Tibial nerve (tissue), 4 donors: Measurements from ENCODE around the gene HAGH. TPM values are rescaled to one million over a fixed set of nuclear protein-coding genes. Genes with fewer than 3 reads are reported as not detected.

ENCODE experiments used
- total RNA-seq, 4 donors: library from RNA; depleted of rRNA; stranded (reverse); fragments of >200 nt; gene quantifications; one replicate each; pipeline ENCODE4 v1.1.0, GENCODE V29; 2016

Gene HAGH
- total RNA-seq, 4 donors from 2014 or later = 89.2 to 161 (median 100) TPM

Other genes starting within 250 kb of the HAGH start
- gene IFT140, start 214.8 kb downstream of the HAGH start, total RNA-seq = 10 to 100 TPM; 26.8 to 49.5 (median 41.6) TPM
- 10 to 100 TPM; 11.6 to 30.6 (median 17.8) TPM for gene CRAMP1, start 214.5 kb downstream of the HAGH start, total RNA-seq
- gene JPT2, start 148.5 kb downstream of the HAGH start, total RNA-seq = 10 to 100 TPM; 15.0 to 28.9 (median 16.1) TPM
- 100 to 1,000 TPM in 2 of 4 donors, 10 to 100 TPM in 2; 92.6 to 188 (median 99.5) TPM for gene MAPK8IP3, start 120.6 kb downstream of the HAGH start, total RNA-seq
- gene NME3, start 55.3 kb downstream of the HAGH start, total RNA-seq = 100 to 1,000 TPM; 113 to 198 (median 128) TPM
- 10 to 100 TPM; 13.2 to 41.4 (median 17.7) TPM for gene EME2, start 54.0 kb downstream of the HAGH start, total RNA-seq
- 100 to 1,000 TPM in 1 of 4 donors, 10 to 100 TPM in 3; 58.1 to 121 (median 81.0) TPM for gene MRPS34, start 53.7 kb downstream of the HAGH start, total RNA-seq
- gene SPSB3, start 44.3 kb downstream of the HAGH start, total RNA-seq = 100 to 1,000 TPM in 3 of 4 donors, 10 to 100 TPM in 1; 90.7 to 122 (median 112) TPM
- 10 to 100 TPM; 73.5 to 93.9 (median 87.4) TPM for gene NUBP2, start 43.9 kb downstream of the HAGH start, total RNA-seq
- 1 to 10 TPM in 1 of 4 donors, under 1 TPM in 1, not detected in 2; 0.63 to 1.6 TPM for gene IGFALS, start 33.1 kb downstream of the HAGH start, total RNA-seq
- 10 to 100 TPM; 17.5 to 44.1 (median 33.7) TPM for gene FAHD1, start 381 bp upstream of the HAGH start, total RNA-seq
- gene MEIOB, start 45.3 kb upstream of the HAGH start, total RNA-seq = not detected
- gene HS3ST6, start 91.6 kb upstream of the HAGH start, total RNA-seq = not detected
- 10 to 100 TPM; 22.5 to 46.1 (median 30.3) TPM for gene MSRB1, start 116.4 kb upstream of the HAGH start, total RNA-seq
- gene RPL3L, start 127.9 kb upstream of the HAGH start, total RNA-seq = not detected
- gene NDUFB10, start 132.7 kb upstream of the HAGH start, total RNA-seq = 100 to 1,000 TPM in 2 of 4 donors, 10 to 100 TPM in 2; 86.9 to 136 (median 116) TPM
- gene RPS2, start 138.0 kb upstream of the HAGH start, total RNA-seq = 1,000 to 10,000 TPM; 1,591 to 3,468 (median 1,745) TPM
- gene RNF151, start 140.0 kb upstream of the HAGH start, total RNA-seq = not detected
- gene TBL3, start 145.2 kb upstream of the HAGH start, total RNA-seq = 10 to 100 TPM; 37.6 to 70.8 (median 46.2) TPM
- 1 to 10 TPM in 1 of 4 donors, not detected in 3; 3.9 TPM for gene NOXO1, start 154.6 kb upstream of the HAGH start, total RNA-seq
- gene GFER, start 157.4 kb upstream of the HAGH start, total RNA-seq = 10 to 100 TPM; 13.4 to 20.2 (median 18.1) TPM
- 1 to 10 TPM in 1 of 4 donors, not detected in 3; 3.9 TPM for gene SYNGR3, start 163.1 kb upstream of the HAGH start, total RNA-seq
- gene ZNF598, start 183.0 kb upstream of the HAGH start, total RNA-seq = 10 to 100 TPM; 37.0 to 83.1 (median 49.2) TPM
- gene NPW, start 193.0 kb upstream of the HAGH start, total RNA-seq = 1 to 10 TPM in 2 of 4 donors, not detected in 2; 3.0 to 3.1 TPM
- 10 to 100 TPM; 54.7 to 83.1 (median 64.9) TPM for gene NHERF2, start 200.1 kb upstream of the HAGH start, total RNA-seq
- 10 to 100 TPM; 22.8 to 56.7 (median 28.1) TPM for gene NTHL1, start 221.0 kb upstream of the HAGH start, total RNA-seq
- 100 to 1,000 TPM in 2 of 4 donors, 10 to 100 TPM in 2; 75.4 to 507 (median 111) TPM for gene TSC2, start 221.2 kb upstream of the HAGH start, total RNA-seq